SK-N-SH treated with all-trans-retinoic acid at 6 μM for 48 hours (cell line): Measurements from ENCODE around the gene RBPJ.

ENCODE experiments used
- RARB ChIP-seq: fragments of 250-450 bp; sonication (Bioruptor Pico); IDR thresholded peaks from 2 replicates; pipeline ENCODE4 v1.8.0; 2021; ENCODE audit warnings: mild to moderate bottlenecking, moderate library complexity
- ZC3H10 ChIP-seq: fragments of 250-450 bp; sonication (Bioruptor Pico); IDR thresholded peaks from 2 replicates; pipeline ENCODE4 v1.5.1; 2021; ENCODE audit warnings: mild to moderate bottlenecking, moderate library complexity
- ZFP3 ChIP-seq: fragments of 250-450 bp; sonication (Bioruptor Pico); IDR thresholded peaks from 2 replicates; pipeline ENCODE4 v1.5.0; 2020; ENCODE audit warnings: mild to moderate bottlenecking, moderate library complexity
- ZFP30 ChIP-seq: fragments of 450-650 bp; formaldehyde crosslinking; IDR thresholded peaks from 2 replicates; pipeline ENCODE4 v1.5.0; 2022; ENCODE audit warnings: mild to moderate bottlenecking, moderate library complexity

DNA sequence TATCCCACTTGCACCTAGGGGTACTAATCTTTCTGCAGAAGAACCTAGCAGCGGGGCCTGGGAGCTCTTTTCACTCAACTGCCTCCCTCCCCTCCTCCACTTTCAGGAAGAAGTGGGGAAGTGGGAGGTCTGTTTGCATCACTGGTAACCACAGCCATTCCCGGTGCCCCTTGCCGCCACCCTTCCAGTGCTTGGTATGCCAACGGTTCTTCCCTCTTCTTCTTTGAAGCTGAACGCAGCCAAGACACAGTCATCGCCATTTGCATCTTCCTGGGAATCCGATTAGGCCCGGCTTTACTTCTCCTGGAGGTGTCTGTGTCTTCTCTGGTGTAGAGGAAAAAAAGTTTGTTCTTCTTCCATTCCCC is 47.2 kb upstream of the RBPJ start:
- TF ChIP-seq RARB (CRISPR knock-in tag) (no peak), ZC3H10 (CRISPR knock-in tag) (no peak), ZFP3 (CRISPR knock-in tag) (no peak), ZFP30 (CRISPR knock-in tag) (no peak)
